Endodermal cell (in vitro differentiated cells): ENCODE results near the gene BUB1B. TPM values are rescaled to one million over a fixed set of nuclear protein-coding genes. Genes with fewer than 3 reads are reported as not detected.

Experiments used
- DNase-seq: peaks from one replicate; pipeline ENCODE4 v3.0.0-alpha.2; 2017
- H3K27ac ChIP-seq: 2 replicates; pipeline ENCODE4 v1.5.1; 2013; ENCODE audit warnings: mild to moderate bottlenecking, low read depth, low read length, moderate library complexity
- H3K27me3 ChIP-seq: 2 replicates; pipeline ENCODE4 v1.6.1; 2013; ENCODE audit warnings: mild to moderate bottlenecking, low read length, moderate library complexity; ENCODE audit not compliant: insufficient read depth, control insufficient read depth, poor library complexity, severe bottlenecking
- H3K36me3 ChIP-seq: 2 replicates; pipeline ENCODE4 v1.7.0; 2013; ENCODE audit warnings: mild to moderate bottlenecking, low read length, moderate library complexity; ENCODE audit not compliant: control insufficient read depth, insufficient read depth
- H3K4me1 ChIP-seq: one replicate; pipeline ENCODE4 v1.7.0; 2013; ENCODE audit warnings: low read length; ENCODE audit not compliant: control insufficient read depth, insufficient read depth
- H3K4me3 ChIP-seq: 2 replicates; pipeline ENCODE4 v1.5.1; 2013; ENCODE audit warnings: mild to moderate bottlenecking, low read length, moderate library complexity
- H3K9ac ChIP-seq: 2 replicates; pipeline ENCODE4 v1.6.1; 2013; ENCODE audit warnings: mild to moderate bottlenecking, low read length, moderate library complexity; ENCODE audit not compliant: poor library complexity, severe bottlenecking; ENCODE audit errors: extremely low read depth
- H3K9me3 ChIP-seq: 2 replicates; pipeline ENCODE4 v1.6.1; 2013; ENCODE audit warnings: mild to moderate bottlenecking, low read length, moderate library complexity; ENCODE audit not compliant: control insufficient read depth
- H3K27ac Mint-ChIP-seq: 2 replicates; pipeline ENCODE4 v1.8.0; 2020; ENCODE audit warnings: mixed read lengths
- H3K27me3 Mint-ChIP-seq: 2 replicates; pipeline ENCODE4 v1.8.0; 2021; ENCODE audit warnings: mild to moderate bottlenecking, mixed read lengths; ENCODE audit not compliant: insufficient read depth
- H3K36me3 Mint-ChIP-seq: 2 replicates; pipeline ENCODE4 v1.8.0; 2020; ENCODE audit warnings: low read depth, mixed read lengths
- H3K4me1 Mint-ChIP-seq: 2 replicates; pipeline ENCODE4 v1.8.0; 2020; ENCODE audit warnings: mixed read lengths
- H3K4me3 Mint-ChIP-seq: 2 replicates; pipeline ENCODE4 v1.8.0; 2020; ENCODE audit warnings: mild to moderate bottlenecking, moderate library complexity, mixed read lengths
- H3K9me3 Mint-ChIP-seq: 2 replicates; pipeline ENCODE4 v1.8.0; 2020; ENCODE audit warnings: mild to moderate bottlenecking, mixed read lengths
- WGBS, 2 experiments: methylation state at CpG; one replicate each; pipeline versions ENCODE4 v1.1.5 to v1.1.7; 2013; ENCODE audit warnings: missing lambda C conversion rate in 2 of 2, mixed read lengths in 1 of 2; ENCODE audit not compliant: insufficient coverage in 1 of 2, insufficient read length in 1 of 2; 5-methylcytosine and 5-hydroxymethylcytosine counted together
- total RNA-seq, 2 donors: library from RNA; stranded (reverse); fragmentation: NEBNext Ultra II Directional in 1 of 2; extraction: Animal tissue kit (Norgen Biotek cat#: 25700) in 1 of 2; gene quantifications; 2 replicates in 1 of 2; 3 replicates in 1 of 2; pipeline ENCODE4 v1.2.1, GENCODE V29; 2021
- TF ChIP-seq, protein P1 (sequence below): fragments of 200-600 bp; sonication (generic); conservative IDR thresholded peaks from 2 replicates; pipeline ENCODE4 v1.5.0; 2021; ENCODE audit warnings: antibody characterized with exemption, mild to moderate bottlenecking

The BUB1B gene
- total RNA-seq, 2 donors from 2014 or later: 58.6 to 108 TPM

DNA sequence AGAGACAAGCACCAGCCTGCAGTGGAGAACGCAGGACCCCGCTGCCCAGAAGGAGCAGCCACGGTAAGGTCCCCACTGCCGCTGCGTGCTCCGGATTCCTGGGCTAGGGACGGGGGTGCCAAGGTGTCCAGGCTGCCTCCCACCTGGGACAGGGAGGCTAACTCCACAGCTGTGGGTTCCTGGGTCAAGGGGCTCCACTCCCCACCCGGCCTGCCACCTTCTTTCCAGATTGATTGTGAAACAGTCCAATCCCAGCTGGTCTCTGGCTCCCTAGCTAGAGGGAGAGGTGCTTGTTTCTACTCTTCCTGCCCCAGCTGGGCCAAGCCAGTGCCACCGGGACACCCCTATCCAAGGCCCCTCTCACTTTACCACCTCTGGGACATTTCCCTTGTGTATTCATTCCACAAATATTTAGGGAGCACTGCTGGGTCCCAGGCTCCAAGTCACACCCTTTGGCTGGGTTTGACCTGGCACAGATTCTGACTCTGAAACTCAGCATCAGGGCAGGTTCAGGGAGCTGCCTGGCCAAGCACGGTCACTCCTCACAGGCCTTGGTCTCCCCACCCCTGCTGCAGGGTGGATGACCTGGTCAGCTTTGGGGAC is 79.9 kb downstream of the BUB1B start:
- Histone ChIP-seq H3K36me3 (no peaks in the 10 kb centered on the region), H3K27ac (no peak overlapping the region), H3K4me1 (no peaks in the 10 kb centered on the region), H3K27me3 (peaks cover 16% of the 10 kb centered on the region), H3K4me3 (no peak overlapping the region), H3K9me3 (no peaks in the 10 kb centered on the region), H3K9ac (no peak overlapping the region)
- peak; percentile 44 for DNase-seq
- no peaks in the 10 kb centered on the region for H3K36me3 Mint-ChIP-seq
- no peak overlapping the region for H3K27ac Mint-ChIP-seq
- peaks cover 8% of the 10 kb centered on the region for H3K4me1 Mint-ChIP-seq
- no peaks in the 10 kb centered on the region for H3K9me3 Mint-ChIP-seq
- no peak overlapping the region for H3K4me3 Mint-ChIP-seq
- H3K27me3 Mint-ChIP-seq: peaks cover 29% of the 10 kb centered on the region
- TF ChIP-seq, protein P1, sequence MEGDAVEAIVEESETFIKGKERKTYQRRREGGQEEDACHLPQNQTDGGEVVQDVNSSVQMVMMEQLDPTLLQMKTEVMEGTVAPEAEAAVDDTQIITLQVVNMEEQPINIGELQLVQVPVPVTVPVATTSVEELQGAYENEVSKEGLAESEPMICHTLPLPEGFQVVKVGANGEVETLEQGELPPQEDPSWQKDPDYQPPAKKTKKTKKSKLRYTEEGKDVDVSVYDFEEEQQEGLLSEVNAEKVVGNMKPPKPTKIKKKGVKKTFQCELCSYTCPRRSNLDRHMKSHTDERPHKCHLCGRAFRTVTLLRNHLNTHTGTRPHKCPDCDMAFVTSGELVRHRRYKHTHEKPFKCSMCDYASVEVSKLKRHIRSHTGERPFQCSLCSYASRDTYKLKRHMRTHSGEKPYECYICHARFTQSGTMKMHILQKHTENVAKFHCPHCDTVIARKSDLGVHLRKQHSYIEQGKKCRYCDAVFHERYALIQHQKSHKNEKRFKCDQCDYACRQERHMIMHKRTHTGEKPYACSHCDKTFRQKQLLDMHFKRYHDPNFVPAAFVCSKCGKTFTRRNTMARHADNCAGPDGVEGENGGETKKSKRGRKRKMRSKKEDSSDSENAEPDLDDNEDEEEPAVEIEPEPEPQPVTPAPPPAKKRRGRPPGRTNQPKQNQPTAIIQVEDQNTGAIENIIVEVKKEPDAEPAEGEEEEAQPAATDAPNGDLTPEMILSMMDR: no peak
- WGBS, 2 experiments: 78 to 97% methylated on average over 4 to 10 of the region's 10 CpGs

GRCh38 chr15:40241269-40242212 is 80.7 kb downstream of the BUB1B start:
- peaks cover 16% of the 10 kb centered on the region for H3K27me3 ChIP-seq

DNA sequence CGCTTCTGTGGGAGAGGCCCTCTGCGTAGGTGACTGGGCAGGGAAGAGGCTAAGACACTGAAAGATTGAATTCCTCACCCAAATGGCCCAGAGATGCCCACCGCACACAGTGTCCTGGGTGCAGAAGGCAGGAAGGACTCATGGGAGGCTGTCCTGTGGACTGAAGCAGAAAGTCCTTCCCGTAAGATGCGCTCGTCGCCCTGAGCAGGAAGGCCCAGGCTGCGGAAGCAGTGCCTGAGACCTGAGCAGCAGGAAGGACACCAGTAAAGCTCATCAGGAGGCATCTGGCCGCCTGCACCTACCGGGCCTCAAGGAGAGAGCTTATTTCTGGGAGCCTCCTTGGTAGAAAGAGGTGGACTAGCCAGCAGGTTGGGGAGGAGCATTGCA is 81.3 kb downstream of the BUB1B start:
- H3K4me3 ChIP-seq: no peak overlapping the region
- TF ChIP-seq, protein P1: no peak
- H3K9ac ChIP-seq: no peak overlapping the region
- H3K4me1 ChIP-seq: no peaks in the 10 kb centered on the region
- H3K36me3 Mint-ChIP-seq: no peaks in the 10 kb centered on the region
- no peaks in the 10 kb centered on the region for H3K9me3 Mint-ChIP-seq
- H3K4me1 Mint-ChIP-seq: peaks cover 8% of the 10 kb centered on the region
- H3K4me3 Mint-ChIP-seq: no peak overlapping the region
- peaks cover 16% of the 10 kb centered on the region for H3K27me3 ChIP-seq
- WGBS, 2 experiments: 94 to 95% methylated on average over 9 to 10 of the region's 10 CpGs
- no peaks in the 10 kb centered on the region for H3K9me3 ChIP-seq
- peaks cover 30% of the 10 kb centered on the region for H3K27me3 Mint-ChIP-seq
- H3K36me3 ChIP-seq: no peaks in the 10 kb centered on the region
- H3K27ac ChIP-seq: no peak overlapping the region
- peak; percentile 30 for DNase-seq
- no peak overlapping the region for H3K27ac Mint-ChIP-seq

More at GRCh38 chr15:40241269-40242212, 80.7 kb downstream of the BUB1B start:
- H3K27ac ChIP-seq: no peak overlapping the region
- Mint-ChIP-seq H3K27ac (no peak overlapping the region), H3K36me3 (no peaks in the 10 kb centered on the region), H3K27me3 (peaks cover 29% of the 10 kb centered on the region), H3K4me3 (no peak overlapping the region), H3K4me1 (peaks cover 8% of the 10 kb centered on the region), H3K9me3 (no peaks in the 10 kb centered on the region)
- H3K9ac ChIP-seq: no peak overlapping the region
- WGBS, 2 experiments: 90 to 92% methylated on average over 9 to 14 of the region's 14 CpGs
- TF ChIP-seq, protein P1: no peak
- H3K36me3 ChIP-seq: no peaks in the 10 kb centered on the region
- peak; percentile 42 for DNase-seq
- no peak overlapping the region for H3K4me3 ChIP-seq
- no peaks in the 10 kb centered on the region for H3K4me1 ChIP-seq
- no peaks in the 10 kb centered on the region for H3K9me3 ChIP-seq
